Measurements from ENCODE around the gene SRSF10. TPM values are rescaled to one million over a fixed set of nuclear protein-coding genes. Genes with fewer than 3 reads are reported as not detected.

Gene SRSF10
- total and polyA plus RNA-seq, 2 donors from 2014 or later, result 48.5 to 96.2 TPM

GRCh38 chr1:23964790-23965740 is 15.1 kb downstream of the SRSF10 start:
- H3K4me1 ChIP-seq (ENCODE audit: control insufficient read depth in 2 of 3, insufficient read depth in 2 of 3, low read depth in 1 of 3, low read length in 3 of 3), result no peaks in the 10 kb centered on the region
- TF ChIP-seq, protein P1, sequence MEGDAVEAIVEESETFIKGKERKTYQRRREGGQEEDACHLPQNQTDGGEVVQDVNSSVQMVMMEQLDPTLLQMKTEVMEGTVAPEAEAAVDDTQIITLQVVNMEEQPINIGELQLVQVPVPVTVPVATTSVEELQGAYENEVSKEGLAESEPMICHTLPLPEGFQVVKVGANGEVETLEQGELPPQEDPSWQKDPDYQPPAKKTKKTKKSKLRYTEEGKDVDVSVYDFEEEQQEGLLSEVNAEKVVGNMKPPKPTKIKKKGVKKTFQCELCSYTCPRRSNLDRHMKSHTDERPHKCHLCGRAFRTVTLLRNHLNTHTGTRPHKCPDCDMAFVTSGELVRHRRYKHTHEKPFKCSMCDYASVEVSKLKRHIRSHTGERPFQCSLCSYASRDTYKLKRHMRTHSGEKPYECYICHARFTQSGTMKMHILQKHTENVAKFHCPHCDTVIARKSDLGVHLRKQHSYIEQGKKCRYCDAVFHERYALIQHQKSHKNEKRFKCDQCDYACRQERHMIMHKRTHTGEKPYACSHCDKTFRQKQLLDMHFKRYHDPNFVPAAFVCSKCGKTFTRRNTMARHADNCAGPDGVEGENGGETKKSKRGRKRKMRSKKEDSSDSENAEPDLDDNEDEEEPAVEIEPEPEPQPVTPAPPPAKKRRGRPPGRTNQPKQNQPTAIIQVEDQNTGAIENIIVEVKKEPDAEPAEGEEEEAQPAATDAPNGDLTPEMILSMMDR (IDR thresholded peaks at IDR 0.05; ENCODE audit: borderline replicate concordance, extremely low read depth, insufficient read depth), result no peak
- no peak overlapping the region for H3K4me3 ChIP-seq (ENCODE audit: low read length in 3 of 3)
- no peak overlapping the region for H3K9ac ChIP-seq (ENCODE audit: low read length in 3 of 3)
- no peak overlapping the region for H3K27ac ChIP-seq (ENCODE audit: low read depth in 2 of 2, low read length in 2 of 2)
- H3K9me3 ChIP-seq (ENCODE audit: control insufficient read depth in 2 of 3, insufficient read depth in 1 of 3, low read length in 3 of 3), result no peaks in the 10 kb centered on the region
- intact Hi-C loops (cut with DNase I), result no loop called here
- DNase-seq, result no peak
- no peak for FAIRE-seq
- H3K36me3 ChIP-seq (ENCODE audit: control insufficient read depth in 2 of 3, insufficient read depth in 3 of 3, low read length in 3 of 3), result peaks cover 2 to 26% (median 4%) of the 10 kb centered on the region in 3 donors
- H3K27me3 ChIP-seq (ENCODE audit: control insufficient read depth, insufficient read depth, low read length), result no peaks in the 10 kb centered on the region

GRCh38 chr1:23964235-23964668 is 15.9 kb downstream of the SRSF10 start:
- Histone ChIP-seq H3K4me1 (ENCODE audit: control insufficient read depth in 2 of 3, insufficient read depth in 2 of 3, low read depth in 1 of 3, low read length in 3 of 3) (no peaks in the 10 kb centered on the region), H3K36me3 (ENCODE audit: control insufficient read depth in 2 of 3, insufficient read depth in 3 of 3, low read length in 3 of 3) (peaks cover 2 to 22% (median 4%) of the 10 kb centered on the region in 3 donors), H3K9ac (ENCODE audit: low read length in 3 of 3) (no peak overlapping the region), H3K27ac (ENCODE audit: low read depth in 2 of 2, low read length in 2 of 2) (no peak overlapping the region), H3K4me3 (ENCODE audit: low read length in 3 of 3) (no peak overlapping the region), H3K9me3 (ENCODE audit: control insufficient read depth in 2 of 3, insufficient read depth in 1 of 3, low read length in 3 of 3) (no peaks in the 10 kb centered on the region), H3K27me3 (ENCODE audit: control insufficient read depth, insufficient read depth, low read length) (no peaks in the 10 kb centered on the region)
- DNase-seq (no peak), FAIRE-seq (no peak)
- TF ChIP-seq, protein P1 (IDR thresholded peaks at IDR 0.05; ENCODE audit: borderline replicate concordance, extremely low read depth, insufficient read depth), result no peak
- intact Hi-C loops (cut with DNase I), result no loop called here

DNA sequence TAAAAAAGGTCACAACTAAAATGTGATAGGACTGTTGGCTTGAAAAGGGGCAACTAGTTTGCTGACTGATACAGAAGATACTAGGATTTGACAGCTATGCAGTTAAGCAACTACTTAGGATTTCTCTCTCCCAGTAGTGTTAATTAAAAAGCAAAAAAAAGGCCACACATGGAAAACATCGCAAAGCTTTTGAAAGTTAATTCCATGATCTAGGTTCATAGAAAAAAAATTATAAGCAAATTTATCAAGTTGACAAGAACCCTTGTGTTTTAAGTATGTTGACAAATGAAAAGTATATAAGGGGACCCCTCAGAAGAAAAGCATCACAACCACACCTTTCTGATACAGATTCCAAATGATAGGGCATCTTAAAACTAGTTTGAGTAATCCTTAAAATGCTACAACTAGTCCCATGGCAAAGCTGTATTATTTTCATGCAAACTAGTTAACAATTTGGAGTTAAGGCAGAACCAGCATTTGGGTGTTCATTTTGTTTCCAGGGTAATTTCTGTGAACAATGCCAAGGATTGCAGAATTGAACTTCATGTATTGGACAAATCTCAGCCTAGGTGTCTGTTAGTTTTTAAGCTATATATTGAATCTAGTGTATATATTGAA is 16.4 kb downstream of the SRSF10 start:
- DNase-seq (no peak), FAIRE-seq (no peak)
- Histone ChIP-seq H3K4me1 (ENCODE audit: control insufficient read depth in 2 of 3, insufficient read depth in 2 of 3, low read depth in 1 of 3, low read length in 3 of 3) (no peaks in the 10 kb centered on the region), H3K9ac (ENCODE audit: low read length in 3 of 3) (no peak overlapping the region), H3K36me3 (ENCODE audit: control insufficient read depth in 2 of 3, insufficient read depth in 3 of 3, low read length in 3 of 3) (peaks cover 2 to 22% (median 4%) of the 10 kb centered on the region in 3 donors), H3K27me3 (ENCODE audit: control insufficient read depth, insufficient read depth, low read length) (no peaks in the 10 kb centered on the region), H3K27ac (ENCODE audit: low read depth in 2 of 2, low read length in 2 of 2) (no peak overlapping the region), H3K4me3 (ENCODE audit: low read length in 3 of 3) (no peak overlapping the region), H3K9me3 (ENCODE audit: control insufficient read depth in 2 of 3, insufficient read depth in 1 of 3, low read length in 3 of 3) (no peaks in the 10 kb centered on the region)
- TF ChIP-seq, protein P1 (IDR thresholded peaks at IDR 0.05; ENCODE audit: borderline replicate concordance, extremely low read depth, insufficient read depth), result no peak
- intact Hi-C loops (cut with DNase I), result no loop called here
